ENCODE data around the gene SLC39A2. TPM values are rescaled to one million over a fixed set of nuclear protein-coding genes. Genes with fewer than 3 reads are reported as not detected.

The SLC39A2 gene
- total and polyA plus RNA-seq, 2 experiments from 2014 or later = not detected

GRCh38 chr14:21042918-21043317 is 43.8 kb downstream of the SLC39A2 start (continued):
- TF ChIP-seq ZNF462 (CRISPR knock-in tag; IDR thresholded peaks at IDR 0.05) = no peak
- no peak for TF ChIP-seq ZNF331 (CRISPR knock-in tag; IDR thresholded peaks at IDR 0.05; ENCODE audit: low read depth)
- TF ChIP-seq STAT1 (IDR thresholded peaks at IDR 0.05; ENCODE audit: unreplicated experiment) = no peak
- no peak for TF ChIP-seq REST (IDR thresholded peaks at IDR 0.05; ENCODE audit: unreplicated experiment)
- no peak for TF ChIP-seq POLR2AphosphoS5 (IDR thresholded peaks at IDR 0.05; ENCODE audit: low read depth)
- no peak for TF ChIP-seq EZH2phosphoT487 (IDR thresholded peaks at IDR 0.05; ENCODE audit: unreplicated experiment)
